ENCODE results near the gene CD47. TPM values are rescaled to one million over a fixed set of nuclear protein-coding genes. Genes with fewer than 3 reads are reported as not detected.

The CD47 gene
- total and polyA plus RNA-seq, 3 donors from 2014 or later = 43.5 to 129 (median 49.9) TPM

DNA sequence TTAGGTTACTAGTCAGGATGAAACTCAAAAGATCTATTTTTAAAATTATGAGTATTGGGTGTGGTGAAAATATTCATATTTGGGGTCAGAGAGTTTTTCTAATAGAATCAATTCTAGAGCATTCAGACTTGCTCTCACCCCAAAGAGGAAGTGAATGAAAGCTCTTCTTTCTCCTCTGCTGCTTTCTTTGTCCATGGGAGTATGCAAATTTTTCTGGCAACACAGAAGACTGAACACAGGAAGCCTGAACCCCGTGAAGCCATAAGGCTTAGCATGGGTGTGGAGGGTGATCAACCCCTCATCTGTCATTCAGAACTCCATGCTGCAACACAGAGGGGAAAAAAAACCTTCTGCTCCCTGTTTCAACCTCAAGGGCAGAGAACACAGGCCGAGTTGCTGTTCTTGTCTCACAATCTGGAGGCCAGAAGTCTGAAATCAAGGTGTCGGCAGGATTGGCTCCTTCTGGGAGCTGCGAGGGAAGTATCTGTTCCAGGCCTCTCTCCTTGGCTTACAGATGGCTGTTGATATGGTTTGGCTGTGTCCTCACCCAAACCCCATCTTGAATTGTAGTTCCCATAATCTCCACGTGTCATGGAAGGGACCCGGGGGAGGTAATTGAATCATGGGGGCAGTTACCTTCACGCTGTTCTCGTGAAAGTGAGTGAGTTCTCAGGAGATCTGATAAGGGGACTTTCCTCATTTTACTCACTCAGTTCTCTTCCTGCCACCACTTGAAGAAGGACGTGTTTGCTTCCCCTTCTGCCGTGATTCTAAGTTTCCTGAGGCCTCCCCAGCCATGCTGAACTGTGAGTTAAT lies 33.7 kb upstream of the CD47 start:
- Histone ChIP-seq H3K36me3 (ENCODE audit: low read depth, missing control alignments) (no peaks in the 10 kb centered on the region), H3K9me3 (no peaks in the 10 kb centered on the region), H3K4me3 (no peak overlapping the region), H3K4me1 (no peaks in the 10 kb centered on the region), H3K27ac (no peak overlapping the region), H3K27me3 (no peaks in the 10 kb centered on the region)
- no peak for DNase-seq
- TF ChIP-seq POLR2A (IDR thresholded peaks at IDR 0.05) (no peak), CTCF (IDR thresholded peaks at IDR 0.05) (no peak)
- intact Hi-C loops (cut with DNase I; ENCODE audit: low total_unique reads) = no loop called here
- 59 to 67% methylated on average over 10 of the region's 10 CpGs for WGBS, 2 donors

- H3K4me1 ChIP-seq = no peaks in the 10 kb centered on the region
- WGBS, 2 donors = 75 to 85% methylated on average over 3 of the region's 3 CpGs
- no peak overlapping the region for H3K4me3 ChIP-seq
- no peaks in the 10 kb centered on the region for H3K9me3 ChIP-seq
- H3K36me3 ChIP-seq (ENCODE audit: low read depth, missing control alignments) = no peaks in the 10 kb centered on the region
- no peaks in the 10 kb centered on the region for H3K27me3 ChIP-seq
- DNase-seq = no peak
- H3K27ac ChIP-seq = no peak overlapping the region
- TF ChIP-seq POLR2A (IDR thresholded peaks at IDR 0.05) = no peak
- no peak for TF ChIP-seq CTCF (IDR thresholded peaks at IDR 0.05)
- intact Hi-C loops (cut with DNase I; ENCODE audit: low total_unique reads) = no loop called here
These were observed 32.5 kb upstream of the CD47 start for GRCh38 chr3:108123326-108123725.

DNA sequence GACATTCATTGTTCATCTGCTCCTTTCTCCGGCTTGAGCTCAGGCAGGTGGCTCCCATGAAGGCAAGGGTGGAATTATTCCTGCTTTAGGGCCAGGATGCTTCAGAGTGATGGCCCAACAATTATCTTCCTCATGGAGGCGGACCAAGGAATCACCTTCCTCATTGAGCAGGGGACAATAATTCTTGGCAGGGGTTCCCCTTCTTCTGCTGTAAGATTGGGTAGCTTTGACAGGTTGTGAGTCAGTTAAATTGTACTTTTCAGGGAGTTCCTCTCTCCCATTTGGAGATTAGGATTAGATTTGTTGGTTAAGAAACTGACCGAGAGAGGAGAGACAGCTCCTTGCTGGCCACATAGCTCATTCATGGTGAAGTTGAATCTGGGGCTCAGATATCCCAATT lies 31.4 kb upstream of the CD47 start:
- H3K4me1 ChIP-seq = no peaks in the 10 kb centered on the region
- no peak overlapping the region for H3K27ac ChIP-seq
- WGBS, 2 donors = 87 to 92% methylated on average over 3 of the region's 3 CpGs
- no peaks in the 10 kb centered on the region for H3K9me3 ChIP-seq
- no peak overlapping the region for H3K4me3 ChIP-seq
- TF ChIP-seq CTCF (IDR thresholded peaks at IDR 0.05) (no peak), POLR2A (IDR thresholded peaks at IDR 0.05) (no peak)
- H3K36me3 ChIP-seq (ENCODE audit: low read depth, missing control alignments) = no peaks in the 10 kb centered on the region
- intact Hi-C loops (cut with DNase I; ENCODE audit: low total_unique reads) = no loop called here
- H3K27me3 ChIP-seq = no peaks in the 10 kb centered on the region
- no peak for DNase-seq

DNA sequence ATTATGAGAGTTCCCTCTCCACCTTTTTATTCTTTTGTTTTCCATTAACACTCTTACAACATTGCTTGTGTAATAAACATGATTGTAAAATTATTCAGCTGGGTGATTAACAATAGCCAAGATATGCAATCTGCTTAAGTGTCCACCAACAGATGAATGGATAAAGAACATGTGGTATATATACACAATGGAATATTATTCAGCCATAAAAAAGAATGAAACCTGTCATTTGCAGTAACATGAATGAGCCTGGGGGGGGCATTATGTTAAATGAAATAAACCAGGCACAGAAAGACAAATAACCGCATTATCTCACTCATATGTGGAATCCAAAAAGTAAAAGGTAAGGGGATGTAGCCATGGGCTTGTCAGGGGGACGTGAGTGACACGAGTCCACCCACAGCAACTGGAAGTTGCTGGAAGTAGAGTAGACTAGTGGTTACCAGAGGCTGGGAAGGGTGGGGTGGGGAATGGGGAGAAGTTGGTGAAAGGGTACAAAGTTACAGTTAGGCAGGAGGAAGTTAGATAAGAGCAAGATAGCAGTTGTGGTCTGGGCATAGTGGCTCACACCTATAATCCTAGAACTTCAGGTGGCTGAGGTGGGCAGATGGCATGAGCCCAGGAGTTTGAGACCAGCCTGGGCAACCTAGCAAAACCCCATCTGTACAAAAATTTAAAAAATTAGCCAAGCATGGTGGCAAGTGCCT lies 28.7 kb upstream of the CD47 start:
- WGBS, 2 donors = 89 to 94% methylated on average over 3 of the region's 3 CpGs

More for the DNA sequence above, 28.7 kb upstream of the CD47 start:
- Histone ChIP-seq H3K4me3 (no peak overlapping the region), H3K4me1 (no peaks in the 10 kb centered on the region), H3K9me3 (no peaks in the 10 kb centered on the region), H3K27me3 (no peaks in the 10 kb centered on the region), H3K27ac (no peak overlapping the region), H3K36me3 (ENCODE audit: low read depth, missing control alignments) (no peaks in the 10 kb centered on the region)
- no peak for DNase-seq
- intact Hi-C loops (cut with DNase I; ENCODE audit: low total_unique reads) = no loop called here
- TF ChIP-seq CTCF (IDR thresholded peaks at IDR 0.05) (no peak), POLR2A (IDR thresholded peaks at IDR 0.05) (no peak)
